LNCaP clone FGC (cell line): ENCODE measurements around the gene LRRTM4.

Source experiments
- DNase-seq: peaks from one replicate; pipeline ENCODE4 v3.0.0-alpha.2; 2011; ENCODE audit warnings: low read depth
- H3K4me3 ChIP-seq: 2 replicates; pipeline ENCODE4 v1.5.1; 2011; ENCODE audit warnings: mild to moderate bottlenecking, low read depth, low read length, control low read depth
- TF ChIP-seq, protein P1 (sequence below): IDR thresholded peaks from 2 replicates; pipeline ENCODE4 v1.5.1; 2012; ENCODE audit warnings: mild to moderate bottlenecking; ENCODE audit not compliant: control insufficient read depth, insufficient read depth; ENCODE audit errors: extremely low read depth

LRRTM4 gene

DNA sequence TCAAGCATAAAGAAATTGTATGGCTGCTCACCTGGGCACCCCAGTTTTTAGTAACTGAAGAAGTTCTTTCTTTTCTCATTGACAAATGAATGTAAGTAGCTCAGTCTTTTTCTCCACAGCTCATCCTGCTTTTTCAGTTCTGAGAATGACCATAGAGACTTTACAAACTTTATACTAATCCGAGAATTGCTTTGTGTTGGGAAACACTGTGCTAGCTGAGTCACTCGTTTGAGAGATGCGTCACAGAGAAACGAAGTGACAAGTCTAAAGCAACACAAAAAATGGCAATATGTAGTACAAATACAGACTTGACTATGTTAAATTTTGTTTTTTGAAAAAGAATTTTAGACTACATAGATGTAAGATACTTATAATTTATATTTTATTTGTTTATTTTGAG, 9.0 kb downstream of the LRRTM4 start:
- no peak overlapping the region for H3K4me3 ChIP-seq
- TF ChIP-seq, protein P1, sequence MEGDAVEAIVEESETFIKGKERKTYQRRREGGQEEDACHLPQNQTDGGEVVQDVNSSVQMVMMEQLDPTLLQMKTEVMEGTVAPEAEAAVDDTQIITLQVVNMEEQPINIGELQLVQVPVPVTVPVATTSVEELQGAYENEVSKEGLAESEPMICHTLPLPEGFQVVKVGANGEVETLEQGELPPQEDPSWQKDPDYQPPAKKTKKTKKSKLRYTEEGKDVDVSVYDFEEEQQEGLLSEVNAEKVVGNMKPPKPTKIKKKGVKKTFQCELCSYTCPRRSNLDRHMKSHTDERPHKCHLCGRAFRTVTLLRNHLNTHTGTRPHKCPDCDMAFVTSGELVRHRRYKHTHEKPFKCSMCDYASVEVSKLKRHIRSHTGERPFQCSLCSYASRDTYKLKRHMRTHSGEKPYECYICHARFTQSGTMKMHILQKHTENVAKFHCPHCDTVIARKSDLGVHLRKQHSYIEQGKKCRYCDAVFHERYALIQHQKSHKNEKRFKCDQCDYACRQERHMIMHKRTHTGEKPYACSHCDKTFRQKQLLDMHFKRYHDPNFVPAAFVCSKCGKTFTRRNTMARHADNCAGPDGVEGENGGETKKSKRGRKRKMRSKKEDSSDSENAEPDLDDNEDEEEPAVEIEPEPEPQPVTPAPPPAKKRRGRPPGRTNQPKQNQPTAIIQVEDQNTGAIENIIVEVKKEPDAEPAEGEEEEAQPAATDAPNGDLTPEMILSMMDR: no peak
- DNase-seq: no peak

DNA sequence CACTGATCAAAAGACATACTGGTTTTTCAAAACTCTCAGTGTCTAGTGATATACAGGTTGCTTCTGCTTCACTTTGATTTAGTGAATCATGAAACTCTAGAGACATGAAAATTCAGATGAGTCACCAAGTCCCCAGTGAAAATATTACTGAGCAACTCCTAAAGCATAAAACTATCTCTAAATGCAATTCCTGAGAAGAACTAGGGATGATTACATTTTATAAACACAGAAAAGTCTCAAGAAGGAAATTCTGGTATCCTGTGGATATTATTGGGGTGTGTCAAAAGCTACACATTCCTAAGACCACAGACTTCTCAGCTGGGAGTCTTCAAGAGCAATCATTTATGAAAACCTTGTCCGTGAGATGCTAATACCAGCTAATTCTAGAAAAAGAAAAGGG, 9.7 kb downstream of the LRRTM4 start:
- no peak overlapping the region for H3K4me3 ChIP-seq
- no peak for DNase-seq
- TF ChIP-seq, protein P1: no peak

DNA sequence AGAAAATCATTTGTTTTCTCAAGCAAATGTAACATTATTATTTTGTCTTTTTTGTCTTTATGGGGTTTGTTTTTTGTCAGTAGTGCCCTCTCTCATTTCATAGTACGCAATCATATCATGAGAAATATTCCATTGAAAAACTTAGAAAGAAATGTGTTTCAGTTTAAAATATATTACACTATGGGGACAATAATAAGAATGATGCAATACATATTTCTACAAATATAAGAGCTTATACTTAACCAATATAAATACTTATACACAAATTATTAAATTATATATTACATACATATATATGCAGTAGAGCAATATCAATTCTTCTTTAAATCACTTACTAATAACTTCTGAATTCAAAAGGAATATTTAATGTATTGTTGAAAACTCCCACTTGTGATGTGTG, 13.7 kb downstream of the LRRTM4 start:
- TF ChIP-seq, protein P1: no peak
- DNase-seq: no peak
- H3K4me3 ChIP-seq: no peak overlapping the region

DNA sequence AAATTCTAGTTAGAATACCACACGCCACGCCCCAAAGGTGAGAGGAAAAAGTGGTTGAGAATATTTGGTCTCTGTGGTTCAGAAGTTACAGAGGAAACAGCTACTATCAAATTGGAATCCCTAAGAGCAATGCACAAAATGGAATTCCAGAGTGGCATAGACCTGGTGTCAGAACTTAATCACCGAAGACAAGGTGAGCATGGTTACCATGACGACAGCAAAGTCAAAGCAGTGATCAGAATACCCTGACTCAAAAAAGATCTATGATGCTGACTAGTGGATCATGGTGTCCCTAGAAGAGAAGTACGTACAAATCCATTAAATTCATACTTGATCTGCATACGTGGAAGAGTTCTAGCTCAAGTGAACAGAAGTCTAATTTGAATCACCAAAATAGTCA, 14.5 kb downstream of the LRRTM4 start:
- no peak for DNase-seq
- H3K4me3 ChIP-seq: no peak overlapping the region
- TF ChIP-seq, protein P1: no peak

DNA sequence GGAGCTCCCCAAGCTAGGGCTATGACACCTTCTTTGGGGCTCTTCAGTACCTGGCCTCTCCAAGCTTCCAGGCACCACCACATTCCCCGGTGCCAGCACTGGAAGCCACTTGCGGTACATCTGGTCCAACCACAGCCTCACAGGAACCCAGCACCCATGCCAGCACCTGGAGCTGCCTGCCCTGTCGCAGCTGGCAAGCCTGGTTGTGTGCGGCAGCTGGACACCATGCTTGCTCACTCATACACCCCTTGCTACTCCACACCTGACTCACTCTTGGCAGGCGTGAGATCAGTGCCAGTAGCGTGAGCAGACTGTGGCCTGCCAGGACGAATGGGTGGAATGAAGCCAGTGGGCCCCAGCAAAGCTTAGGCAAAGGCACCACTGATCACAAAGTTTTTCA, 34.0 kb downstream of the LRRTM4 start:
- DNase-seq: no peak
- TF ChIP-seq, protein P1: no peak

DNA sequence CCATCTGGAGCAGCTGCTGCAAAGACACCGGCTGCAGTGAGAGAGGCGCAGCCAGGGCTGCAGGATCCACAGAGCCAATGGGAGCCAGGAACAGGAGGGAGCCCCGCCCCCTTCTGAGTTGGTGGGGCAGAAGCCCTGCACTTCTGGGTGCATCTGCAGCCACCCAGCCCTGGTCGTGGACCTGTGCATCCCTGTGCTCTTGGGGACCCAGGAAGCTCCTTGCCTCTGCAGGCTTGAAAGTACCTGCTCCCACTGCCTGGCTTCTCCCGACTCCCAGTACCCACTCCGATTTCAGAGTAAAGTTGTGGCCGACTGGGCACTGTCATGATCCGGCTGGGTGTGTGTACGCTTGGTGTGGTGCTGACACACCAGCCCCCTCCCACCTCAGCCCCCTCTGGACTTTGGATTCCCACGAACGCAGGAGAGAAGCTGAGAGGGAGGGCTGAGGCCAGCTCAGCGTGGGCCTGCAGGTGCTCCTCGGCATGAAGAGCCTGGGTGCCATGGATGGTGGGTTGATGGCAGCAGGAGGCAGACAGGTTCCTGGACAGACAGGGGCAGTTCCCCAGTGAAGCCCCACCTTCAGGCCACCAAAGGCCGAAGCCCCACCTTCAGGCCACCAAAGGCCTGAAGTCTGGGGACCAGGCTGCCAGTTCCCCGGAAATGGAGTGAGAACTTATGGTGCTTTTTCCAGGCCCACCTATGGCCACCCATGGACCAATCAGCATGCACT, 34.9 kb downstream of the LRRTM4 start:
- TF ChIP-seq, protein P1: no peak
- no peak for DNase-seq
- no peak overlapping the region for H3K4me3 ChIP-seq

More for the DNA sequence above, 34.0 kb downstream of the LRRTM4 start:
- H3K4me3 ChIP-seq: no peak overlapping the region

DNA sequence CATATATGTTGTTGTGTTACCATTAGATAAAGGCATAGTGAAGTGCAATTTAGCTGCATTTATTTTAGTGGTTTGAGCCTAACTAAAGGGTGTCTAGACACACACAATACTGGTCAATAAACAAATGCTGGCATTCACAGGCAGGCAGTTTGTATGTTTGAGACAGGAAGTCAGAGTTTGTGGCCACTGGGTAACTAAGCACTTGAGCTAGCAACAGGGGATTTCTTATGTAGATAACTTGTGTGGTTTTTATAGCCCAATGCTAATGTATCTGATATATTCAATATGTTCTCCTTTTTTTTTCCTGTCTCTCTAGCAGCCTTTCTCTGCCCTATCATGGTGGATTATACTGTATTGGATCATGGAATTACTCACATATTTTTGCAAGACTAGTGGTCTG, 38.1 kb downstream of the LRRTM4 start:
- TF ChIP-seq, protein P1: no peak
- no peak for DNase-seq
- no peak overlapping the region for H3K4me3 ChIP-seq
